Psoas muscle (tissue), 8 donors: ENCODE measurements around the gene EXOSC2. TPM values are rescaled to one million over a fixed set of nuclear protein-coding genes. Genes with fewer than 3 reads are reported as not detected.
A peak's percentile ranks its signal among the peaks of the same experiment; 100 is the strongest.

ENCODE experiments used
- ATAC-seq, 4 donors: fragments of 200-7000 bp; cut with Tn5 transposase; one replicate each; pipeline ENCODE4 v1.9.1; 2020; ENCODE audit warnings: moderate library complexity in 3 of 4, mild to moderate bottlenecking in 2 of 4
- DNase-seq, 2 donors: peaks; one replicate each; pipeline ENCODE4 v3.0.0-alpha.2; 2020
- H3K27ac ChIP-seq: fragments of 200-600 bp; one replicate; pipeline ENCODE4 v1.8.0; 2022
- H3K27me3 ChIP-seq, 3 donors: fragments of 200-600 bp in 1 of 3; one replicate each; pipeline versions ENCODE4 v1.6.1 to v1.8.0; 2013 to 2022; ENCODE audit warnings: low read length in 2 of 3, mild to moderate bottlenecking in 2 of 3, moderate library complexity in 1 of 3; ENCODE audit not compliant: insufficient read depth in 3 of 3
- H3K36me3 ChIP-seq, 2 donors: fragments of 200-600 bp in 1 of 2; one replicate each; pipeline versions ENCODE4 v1.6.1 to v1.8.0; 2013 to 2022; ENCODE audit warnings: low read depth in 1 of 2, mild to moderate bottlenecking in 1 of 2, moderate library complexity in 1 of 2; ENCODE audit not compliant: insufficient read depth in 1 of 2
- H3K4me1 ChIP-seq: fragments of 200-600 bp; one replicate; pipeline ENCODE4 v1.8.0; 2022
- H3K4me3 ChIP-seq: fragments of 200-600 bp; one replicate; pipeline ENCODE4 v1.8.0; 2022; ENCODE audit warnings: mild to moderate bottlenecking
- H3K9me3 ChIP-seq: fragments of 200-600 bp; one replicate; pipeline ENCODE4 v1.8.0; 2022
- WGBS, 3 donors: extraction: QIAGEN DNeasy Blood & Tissue Kit; methylation state at CpG; one replicate each; pipeline versions ENCODE4 v1.1.6 to v1.1.7; 2013; 5-methylcytosine and 5-hydroxymethylcytosine counted together
- intact Hi-C, 2 donors: fragments of 100-400 bp; cut with DNase I; formaldehyde crosslinking; loops; one replicate each; pipeline versions ENCODE4 v1.11.0 to v1.14.2; 2022
- polyA plus RNA-seq, 3 donors: library from polyadenylated mRNA; stranded (reverse); fragments of 200-250 nt; gene quantifications; one replicate each; pipeline ENCODE4 v1.2.3, GENCODE V29; 2013
- total RNA-seq, 4 donors: library from RNA; stranded (reverse); fragmentation: NEBNext Ultra II Directional in 2 of 4; extraction: Animal tissue kit (Norgen Biotek cat#: 25700) in 2 of 4; gene quantifications; one replicate each; pipeline versions ENCODE4 v1.2.1 to v1.2.4, GENCODE V29; 2021 to 2023
- TF ChIP-seq, protein P1 (sequence below): fragments of 200-600 bp; IDR thresholded peaks from one replicate; pipeline ENCODE4 v1.8.0; 2022; ENCODE audit warnings: antibody characterized with exemption
- donor health status: healthy with polysubstance abuse.
- donor health status: DM: no; HTN: no; CAD: no; lungs with moderate emphysema.
- donor health status: Bipolar disorder and iron deficiency.
- donor health status: healthy.
- donor health status: DM: yes; HTN: yes; CAD: no.
- donor health status: DM: no; HTN: no; CAD: no.
- donor health status: DM: no; HTN: no; CAD: no.
- donor health status: DM: yes; HTN: yes; CAD: no.

EXOSC2 gene
- total and polyA plus RNA-seq, 7 donors = 11.8 to 25.0 (median 15.5) TPM

DNA sequence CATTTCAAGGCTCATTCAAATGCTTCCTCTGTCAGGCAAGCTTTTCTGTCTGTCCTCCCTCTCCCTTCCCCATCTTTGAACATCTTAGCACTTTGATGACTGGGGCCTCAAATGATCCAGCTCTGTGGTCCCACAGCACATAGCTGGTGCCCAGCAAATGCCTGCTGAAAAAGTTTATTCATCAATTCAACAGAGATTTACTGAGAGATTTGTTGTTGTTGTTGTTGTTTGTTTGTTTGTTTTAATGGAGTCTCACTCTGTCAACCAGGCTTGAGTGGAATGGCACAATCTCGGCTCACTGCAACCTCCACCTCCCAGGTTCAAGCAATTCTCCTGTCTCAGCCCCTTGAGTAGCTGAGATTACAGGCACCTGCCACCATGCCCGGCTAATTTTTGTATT is 6.0 kb upstream of the EXOSC2 start:
- WGBS, 3 donors = 51 to 63% (median 58%) methylated on average over 2 of the region's 2 CpGs
- ATAC-seq (no peak), DNase-seq (no peak)
- TF ChIP-seq, protein P1, sequence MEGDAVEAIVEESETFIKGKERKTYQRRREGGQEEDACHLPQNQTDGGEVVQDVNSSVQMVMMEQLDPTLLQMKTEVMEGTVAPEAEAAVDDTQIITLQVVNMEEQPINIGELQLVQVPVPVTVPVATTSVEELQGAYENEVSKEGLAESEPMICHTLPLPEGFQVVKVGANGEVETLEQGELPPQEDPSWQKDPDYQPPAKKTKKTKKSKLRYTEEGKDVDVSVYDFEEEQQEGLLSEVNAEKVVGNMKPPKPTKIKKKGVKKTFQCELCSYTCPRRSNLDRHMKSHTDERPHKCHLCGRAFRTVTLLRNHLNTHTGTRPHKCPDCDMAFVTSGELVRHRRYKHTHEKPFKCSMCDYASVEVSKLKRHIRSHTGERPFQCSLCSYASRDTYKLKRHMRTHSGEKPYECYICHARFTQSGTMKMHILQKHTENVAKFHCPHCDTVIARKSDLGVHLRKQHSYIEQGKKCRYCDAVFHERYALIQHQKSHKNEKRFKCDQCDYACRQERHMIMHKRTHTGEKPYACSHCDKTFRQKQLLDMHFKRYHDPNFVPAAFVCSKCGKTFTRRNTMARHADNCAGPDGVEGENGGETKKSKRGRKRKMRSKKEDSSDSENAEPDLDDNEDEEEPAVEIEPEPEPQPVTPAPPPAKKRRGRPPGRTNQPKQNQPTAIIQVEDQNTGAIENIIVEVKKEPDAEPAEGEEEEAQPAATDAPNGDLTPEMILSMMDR = no peak
- Histone ChIP-seq H3K36me3 (no peaks in the 10 kb centered on the region), H3K27ac (no peak overlapping the region), H3K4me3 (no peak overlapping the region), H3K4me1 (no peaks in the 10 kb centered on the region), H3K27me3 (peaks cover 0 to 4% (median 0%) of the 10 kb centered on the region in 3 donors), H3K9me3 (no peaks in the 10 kb centered on the region)
- intact Hi-C loops = no loop called here

DNA sequence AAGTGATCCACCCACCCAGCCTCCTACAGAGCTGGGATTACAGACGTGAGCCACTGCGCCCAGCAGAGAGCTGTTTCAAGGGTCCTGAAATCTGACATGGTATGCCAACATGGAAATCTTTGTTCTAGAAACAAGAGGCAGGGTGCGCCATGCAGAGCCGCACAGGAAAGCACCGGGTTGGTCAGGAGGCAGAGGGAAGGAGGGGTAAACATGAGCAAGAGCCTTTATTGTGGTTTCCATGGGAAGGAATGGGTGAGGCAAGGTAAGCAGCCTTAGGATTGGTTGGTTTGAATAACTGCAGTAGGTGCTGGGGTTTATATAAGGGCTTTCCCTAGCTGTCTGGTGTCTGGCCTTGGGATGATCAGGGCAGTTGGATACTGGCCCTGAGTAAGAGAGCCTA is 5.5 kb upstream of the EXOSC2 start:
- intact Hi-C loops = no loop called here
- no peak overlapping the region for H3K4me3 ChIP-seq
- no peaks in the 10 kb centered on the region for H3K9me3 ChIP-seq
- WGBS, 3 donors = 77 to 82% (median 81%) methylated on average over 5 of the region's 5 CpGs
- no peak for ATAC-seq
- H3K4me1 ChIP-seq = no peaks in the 10 kb centered on the region
- no peak overlapping the region for H3K27ac ChIP-seq
- no peaks in the 10 kb centered on the region for H3K36me3 ChIP-seq
- DNase-seq = no peak
- TF ChIP-seq, protein P1 = no peak
- H3K27me3 ChIP-seq = peaks cover 0 to 4% (median 0%) of the 10 kb centered on the region in 3 donors

DNA sequence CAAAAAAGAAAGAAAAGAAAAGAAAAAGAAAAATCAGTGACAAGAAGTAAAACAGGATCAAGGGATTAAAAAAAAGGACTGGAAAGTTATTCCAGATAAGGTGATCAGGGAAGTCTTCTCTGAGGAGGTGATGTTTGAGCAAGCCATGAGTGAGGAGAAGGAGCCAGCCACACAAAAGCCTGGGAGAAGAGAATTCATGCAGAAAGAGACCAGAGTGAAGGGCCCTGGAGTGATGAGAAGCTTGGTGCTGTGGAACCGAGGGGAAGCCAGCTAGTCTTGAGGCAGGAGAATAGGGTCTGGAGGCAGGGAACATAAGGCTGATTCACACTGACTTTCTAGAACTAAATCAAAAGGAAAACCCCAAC is 4.0 kb upstream of the EXOSC2 start:
- intact Hi-C loops = no loop called here
- peaks cover 0 to 4% (median 0%) of the 10 kb centered on the region in 3 donors for H3K27me3 ChIP-seq
- peaks cover 5% of the 10 kb centered on the region for H3K4me1 ChIP-seq
- ATAC-seq (no peak), DNase-seq (no peak)
- H3K36me3 ChIP-seq = no peaks in the 10 kb centered on the region
- H3K9me3 ChIP-seq = no peaks in the 10 kb centered on the region
- TF ChIP-seq, protein P1 = no peak
- no peak overlapping the region for H3K27ac ChIP-seq
- WGBS, 3 donors = 16 to 38% (median 24%) methylated on average over 1 of the region's 1 CpG
- peak overlapping the region; percentile 54 for H3K4me3 ChIP-seq

DNA sequence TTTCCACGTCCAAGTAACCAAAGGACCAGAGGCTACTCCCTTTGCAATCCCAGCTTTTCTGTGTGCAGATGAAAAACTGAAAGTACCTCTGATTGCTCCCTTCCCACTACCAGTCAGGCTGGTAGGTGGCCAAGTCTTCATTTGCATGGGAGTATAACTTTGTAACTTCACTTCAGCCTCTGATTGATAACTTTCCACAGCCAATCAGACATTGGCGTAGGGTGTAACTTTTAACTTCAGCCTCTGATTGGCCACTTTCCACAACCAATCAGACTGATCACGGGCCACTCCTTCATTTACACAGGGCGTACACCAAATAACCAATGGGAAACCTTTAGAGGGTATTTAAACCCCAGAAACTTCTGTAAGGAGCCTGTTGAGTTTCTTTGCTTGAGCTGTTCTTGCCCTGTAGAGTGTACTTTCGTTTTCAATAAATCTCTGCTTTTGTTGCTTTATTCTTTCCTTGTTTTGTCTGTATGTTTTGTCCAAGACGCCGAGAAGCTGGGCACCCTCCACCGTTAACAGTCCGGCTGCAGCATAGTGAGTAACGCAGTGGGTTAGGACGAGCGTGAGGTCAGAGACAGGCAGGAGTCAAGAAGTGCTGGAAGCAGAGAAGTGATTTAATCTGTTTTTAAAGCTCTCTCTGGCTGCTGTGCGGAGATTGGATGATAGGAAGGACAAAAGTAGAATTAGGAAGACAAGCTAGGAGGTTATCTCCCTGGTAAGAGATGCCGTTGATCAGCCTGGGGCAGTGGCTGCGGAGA is 3.5 kb upstream of the EXOSC2 start:
- Histone ChIP-seq H3K27me3 (peaks cover 0 to 4% (median 0%) of the 10 kb centered on the region in 3 donors), H3K4me3 (peak overlapping the region; percentile 54), H3K4me1 (peaks cover 10% of the 10 kb centered on the region), H3K9me3 (no peaks in the 10 kb centered on the region), H3K27ac (peak overlapping the region; percentile 54), H3K36me3 (no peaks in the 10 kb centered on the region)
- intact Hi-C loops = no loop called here
- TF ChIP-seq, protein P1 = no peak
- peak; percentile 69 to 77 (median 70) for ATAC-seq
- peak in 1 of 2 donors; percentile 44 for DNase-seq
- WGBS, 3 donors = 45 to 63% (median 47%) methylated on average over 15 of the region's 15 CpGs
